SK-N-SH treated with all-trans-retinoic acid at 6 μM for 48 hours (cell line): ENCODE measurements around the gene ING1.

Source experiments
- ISL1 ChIP-seq: fragments of 250-450 bp; sonication (Bioruptor Pico); IDR thresholded peaks from 2 replicates; pipeline ENCODE4 v2.1.2; 2022; ENCODE audit warnings: mild to moderate bottlenecking, moderate library complexity
- OSR1 ChIP-seq: fragments of 250-450 bp; sonication (Bioruptor Pico); IDR thresholded peaks from 2 replicates; pipeline ENCODE4 v1.8.0; 2022; ENCODE audit warnings: moderate library complexity, mild to moderate bottlenecking, inconsistent platforms
- RARB ChIP-seq: fragments of 250-450 bp; sonication (Bioruptor Pico); IDR thresholded peaks from 2 replicates; pipeline ENCODE4 v1.8.0; 2021; ENCODE audit warnings: mild to moderate bottlenecking, moderate library complexity
- TOX ChIP-seq: fragments of 250-450 bp; sonication (Bioruptor Pico); IDR thresholded peaks from 2 replicates; pipeline ENCODE4 v1.8.0; 2021; ENCODE audit warnings: mild to moderate bottlenecking, moderate library complexity, borderline replicate concordance
- ZFP3 ChIP-seq: fragments of 250-450 bp; sonication (Bioruptor Pico); IDR thresholded peaks from 2 replicates; pipeline ENCODE4 v1.5.0; 2020; ENCODE audit warnings: mild to moderate bottlenecking, moderate library complexity
- TF ChIP-seq, protein P1 (sequence below): fragments of 250-450 bp; sonication (Bioruptor Pico); IDR thresholded peaks from 2 replicates; pipeline ENCODE4 v1.8.0; 2020; ENCODE audit warnings: mild to moderate bottlenecking, moderate library complexity, borderline replicate concordance
- TF ChIP-seq, protein P2 (sequence below): fragments of 250-450 bp; sonication (Bioruptor Pico); IDR thresholded peaks from 2 replicates; pipeline ENCODE4 v1.5.0; 2020; ENCODE audit warnings: mild to moderate bottlenecking, moderate library complexity

DNA sequence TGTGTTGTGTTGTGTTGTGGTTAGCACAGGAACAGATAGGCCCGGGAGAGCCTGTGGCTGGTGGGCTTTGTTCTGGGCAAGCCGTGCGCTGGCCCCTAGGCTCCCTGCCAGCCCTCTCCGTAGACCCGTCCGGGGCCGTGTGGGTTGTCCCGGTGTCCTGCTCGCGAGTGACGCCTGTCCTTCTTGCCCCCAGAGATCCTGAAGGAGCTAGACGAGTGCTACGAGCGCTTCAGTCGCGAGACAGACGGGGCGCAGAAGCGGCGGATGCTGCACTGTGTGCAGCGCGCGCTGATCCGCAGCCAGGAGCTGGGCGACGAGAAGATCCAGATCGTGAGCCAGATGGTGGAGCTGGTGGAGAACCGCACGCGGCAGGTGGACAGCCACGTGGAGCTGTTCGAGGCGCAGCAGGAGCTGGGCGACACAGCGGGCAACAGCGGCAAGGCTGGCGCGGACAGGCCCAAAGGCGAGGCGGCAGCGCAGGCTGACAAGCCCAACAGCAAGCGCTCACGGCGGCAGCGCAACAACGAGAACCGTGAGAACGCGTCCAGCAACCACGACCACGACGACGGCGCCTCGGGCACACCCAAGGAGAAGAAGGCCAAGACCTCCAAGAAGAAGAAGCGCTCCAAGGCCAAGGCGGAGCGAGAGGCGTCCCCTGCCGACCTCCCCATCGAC lies 5.7 kb downstream of the ING1 start:
- TF ChIP-seq RARB (no peak), TOX (CRISPR knock-in tag) (no peak), OSR1 (CRISPR knock-in tag) (no peak), ZFP3 (CRISPR knock-in tag) (no peak), ISL1 (CRISPR knock-in tag) (no peak)
- TF ChIP-seq, protein P1, sequence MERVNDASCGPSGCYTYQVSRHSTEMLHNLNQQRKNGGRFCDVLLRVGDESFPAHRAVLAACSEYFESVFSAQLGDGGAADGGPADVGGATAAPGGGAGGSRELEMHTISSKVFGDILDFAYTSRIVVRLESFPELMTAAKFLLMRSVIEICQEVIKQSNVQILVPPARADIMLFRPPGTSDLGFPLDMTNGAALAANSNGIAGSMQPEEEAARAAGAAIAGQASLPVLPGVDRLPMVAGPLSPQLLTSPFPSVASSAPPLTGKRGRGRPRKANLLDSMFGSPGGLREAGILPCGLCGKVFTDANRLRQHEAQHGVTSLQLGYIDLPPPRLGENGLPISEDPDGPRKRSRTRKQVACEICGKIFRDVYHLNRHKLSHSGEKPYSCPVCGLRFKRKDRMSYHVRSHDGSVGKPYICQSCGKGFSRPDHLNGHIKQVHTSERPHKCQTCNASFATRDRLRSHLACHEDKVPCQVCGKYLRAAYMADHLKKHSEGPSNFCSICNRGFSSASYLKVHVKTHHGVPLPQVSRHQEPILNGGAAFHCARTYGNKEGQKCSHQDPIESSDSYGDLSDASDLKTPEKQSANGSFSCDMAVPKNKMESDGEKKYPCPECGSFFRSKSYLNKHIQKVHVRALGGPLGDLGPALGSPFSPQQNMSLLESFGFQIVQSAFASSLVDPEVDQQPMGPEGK: no peak
- TF ChIP-seq, protein P2, sequence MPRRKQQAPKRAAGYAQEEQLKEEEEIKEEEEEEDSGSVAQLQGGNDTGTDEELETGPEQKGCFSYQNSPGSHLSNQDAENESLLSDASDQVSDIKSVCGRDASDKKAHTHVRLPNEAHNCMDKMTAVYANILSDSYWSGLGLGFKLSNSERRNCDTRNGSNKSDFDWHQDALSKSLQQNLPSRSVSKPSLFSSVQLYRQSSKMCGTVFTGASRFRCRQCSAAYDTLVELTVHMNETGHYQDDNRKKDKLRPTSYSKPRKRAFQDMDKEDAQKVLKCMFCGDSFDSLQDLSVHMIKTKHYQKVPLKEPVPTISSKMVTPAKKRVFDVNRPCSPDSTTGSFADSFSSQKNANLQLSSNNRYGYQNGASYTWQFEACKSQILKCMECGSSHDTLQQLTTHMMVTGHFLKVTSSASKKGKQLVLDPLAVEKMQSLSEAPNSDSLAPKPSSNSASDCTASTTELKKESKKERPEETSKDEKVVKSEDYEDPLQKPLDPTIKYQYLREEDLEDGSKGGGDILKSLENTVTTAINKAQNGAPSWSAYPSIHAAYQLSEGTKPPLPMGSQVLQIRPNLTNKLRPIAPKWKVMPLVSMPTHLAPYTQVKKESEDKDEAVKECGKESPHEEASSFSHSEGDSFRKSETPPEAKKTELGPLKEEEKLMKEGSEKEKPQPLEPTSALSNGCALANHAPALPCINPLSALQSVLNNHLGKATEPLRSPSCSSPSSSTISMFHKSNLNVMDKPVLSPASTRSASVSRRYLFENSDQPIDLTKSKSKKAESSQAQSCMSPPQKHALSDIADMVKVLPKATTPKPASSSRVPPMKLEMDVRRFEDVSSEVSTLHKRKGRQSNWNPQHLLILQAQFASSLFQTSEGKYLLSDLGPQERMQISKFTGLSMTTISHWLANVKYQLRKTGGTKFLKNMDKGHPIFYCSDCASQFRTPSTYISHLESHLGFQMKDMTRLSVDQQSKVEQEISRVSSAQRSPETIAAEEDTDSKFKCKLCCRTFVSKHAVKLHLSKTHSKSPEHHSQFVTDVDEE: no peak
